Ovary (tissue), 3 donors: Measurements from ENCODE around the gene PTGES.

Experiments
- CTCF ChIP-seq, 3 donors: fragments of 450-650 bp in 2 of 3; fragments of 200-600 bp in 1 of 3; IDR thresholded peaks; one replicate each; pipeline versions ENCODE4 v1.5.1 to v1.8.0; 2016 to 2022; ENCODE audit warnings: antibody characterized with exemption in 3 of 3, mild to moderate bottlenecking in 1 of 3
- EP300 ChIP-seq: sonication (generic); formaldehyde crosslinking; IDR thresholded peaks from one replicate; pipeline ENCODE4 v1.6.1; 2017; ENCODE audit warnings: antibody characterized with exemption
- donor health status: DM: no; HTN: no; CAD: no.

- TF ChIP-seq CTCF (IDR thresholded peaks at IDR 0.05) (no peak), EP300 (no peak)
Measured at GRCh38 chr9:129740666-129741464, 12.0 kb downstream of the PTGES start.
